Transverse colon (tissue), 4 donors: ENCODE results near the gene CALML6. TPM values are rescaled to one million over a fixed set of nuclear protein-coding genes. Genes with fewer than 3 reads are reported as not detected.

Experiments used
- DNase-seq: peaks from one replicate; pipeline ENCODE4 v3.0.0-alpha.2; 2019
- H3K27ac ChIP-seq, 4 donors: fragments of 200-600 bp; sonication (generic); 2 replicates each; pipeline ENCODE4 v1.5.1; 2016 to 2018; ENCODE audit warnings: inconsistent platforms in 4 of 4
- H3K27me3 ChIP-seq: fragments of 200-600 bp; sonication (generic); 2 replicates; pipeline ENCODE4 v1.5.1; 2017; ENCODE audit warnings: inconsistent platforms
- H3K36me3 ChIP-seq, 4 donors: fragments of 200-600 bp; sonication (generic); 2 replicates each; pipeline ENCODE4 v1.5.1; 2017 to 2019; ENCODE audit warnings: inconsistent platforms in 4 of 4
- H3K4me1 ChIP-seq, 4 donors: fragments of 200-600 bp; sonication (generic); 2 replicates each; pipeline ENCODE4 v1.5.1; 2017 to 2020; ENCODE audit warnings: inconsistent platforms in 4 of 4
- H3K4me3 ChIP-seq, 4 donors: fragments of 200-600 bp; sonication (generic); 1 replicate in 1 of 4; 2 replicates in 3 of 4; pipeline versions ENCODE4 v1.5.1 to v1.6.1; 2017 to 2019; ENCODE audit warnings: inconsistent platforms in 4 of 4
- H3K9me3 ChIP-seq, 2 donors: fragments of 200-600 bp; sonication (generic); 2 replicates each; pipeline ENCODE4 v1.5.1; 2017 to 2019; ENCODE audit warnings: inconsistent platforms in 2 of 2
- CTCF ChIP-seq, 5 experiments: fragments of 200-600 bp in 3 of 5; fragments of 450-650 bp in 2 of 5; sonication (generic) in 3 of 5; IDR thresholded peaks; 1 replicate in 2 of 5; 2 replicates in 3 of 5; pipeline ENCODE4 v1.5.1; 2016 to 2017; ENCODE audit warnings: antibody characterized with exemption in 5 of 5, inconsistent platforms in 3 of 5, mild to moderate bottlenecking in 2 of 5, moderate library complexity in 1 of 5
- EP300 ChIP-seq: sonication (generic); formaldehyde crosslinking; IDR thresholded peaks from one replicate; pipeline ENCODE4 v1.6.1; 2017; ENCODE audit warnings: antibody characterized with exemption, low read depth
- POLR2A ChIP-seq: fragments of 450-650 bp; IDR thresholded peaks from one replicate; pipeline ENCODE4 v1.6.1; 2016; ENCODE audit warnings: antibody characterized with exemption, mild to moderate bottlenecking, moderate library complexity
- POLR2AphosphoS5 ChIP-seq, 3 donors: sonication (generic); formaldehyde crosslinking; IDR thresholded peaks; one replicate each; pipeline ENCODE4 v1.6.1; 2016; ENCODE audit warnings: antibody characterized with exemption in 3 of 3
- WGBS, 2 donors: methylation state at CpG; one replicate each; pipeline ENCODE4 v1.1.5; 2018; ENCODE audit warnings: low coverage in 1 of 2; 5-methylcytosine and 5-hydroxymethylcytosine counted together
- in situ Hi-C, 4 donors: fragments of 200-750 bp; cut with MboI; loops; one replicate each; pipeline versions ENCODE4 v1.15.0 to v1.15.1; 2017; ENCODE audit warnings: low sequenced_read_pairs in 3 of 4, low pct_ligation_motif_present in 1 of 4, low pct_unique_long_range_greater_than_20kb in 1 of 4
- intact Hi-C: fragments of 100-400 bp; cut with DNase I; formaldehyde crosslinking; loops from one replicate; pipeline ENCODE4 v1.15.1; 2023; ENCODE audit warnings: low total_unique reads
- total RNA-seq, 4 donors: library from RNA; depleted of rRNA; stranded (reverse); fragments of >200 nt; gene quantifications; one replicate each; pipeline ENCODE4 v1.1.0, GENCODE V29; 2016

CALML6 gene
- total RNA-seq, 4 donors from 2014 or later, result 0.48 TPM; not detected in 3

DNA sequence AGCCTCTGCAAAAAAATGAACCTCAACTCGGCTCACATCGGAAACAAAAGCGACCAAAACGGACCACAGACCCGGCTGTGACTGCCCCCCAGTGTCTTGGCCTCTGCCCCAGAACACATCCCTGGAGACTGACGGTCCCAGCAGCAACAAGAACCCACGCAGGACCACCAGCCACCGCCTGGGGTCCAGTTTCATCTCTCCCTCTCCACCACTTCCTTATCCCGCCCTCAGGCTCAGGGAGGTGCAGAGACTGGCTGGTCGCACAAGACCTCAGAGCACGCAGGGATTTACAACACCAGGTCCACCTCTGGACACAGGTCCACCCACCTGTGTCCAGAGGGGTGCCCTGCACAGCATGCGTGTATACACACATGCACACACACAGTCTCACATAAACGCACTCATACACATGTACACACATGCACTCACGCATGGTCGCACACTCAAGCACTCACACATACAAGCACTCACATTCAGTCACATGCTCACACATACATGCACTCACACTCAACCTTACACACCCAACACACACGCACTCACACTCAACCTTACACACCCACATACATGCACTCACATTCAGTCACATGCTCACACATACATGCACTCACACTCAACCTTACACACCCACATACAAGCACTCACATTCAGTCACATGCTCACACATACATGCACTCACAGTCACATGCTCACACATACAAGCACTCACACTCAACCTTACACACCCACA, 22.7 kb downstream of the CALML6 start:
- in situ Hi-C loops (no loop called here), intact Hi-C loops (no loop called here)
- Histone ChIP-seq H3K27ac (no peak overlapping the region), H3K9me3 (no peaks in the 10 kb centered on the region), H3K36me3 (no peaks in the 10 kb centered on the region), H3K4me3 (no peak overlapping the region), H3K27me3 (peaks cover 22% of the 10 kb centered on the region), H3K4me1 (peaks cover 0 to 5% (median 2%) of the 10 kb centered on the region in 4 donors)
- TF ChIP-seq CTCF (IDR thresholded peaks at IDR 0.05) (no peak), POLR2AphosphoS5 (IDR thresholded peaks at IDR 0.05) (no peak)
- 69 to 93% methylated on average over 2 to 16 of the region's 16 CpGs for WGBS, 2 donors
- no peak for DNase-seq

DNA sequence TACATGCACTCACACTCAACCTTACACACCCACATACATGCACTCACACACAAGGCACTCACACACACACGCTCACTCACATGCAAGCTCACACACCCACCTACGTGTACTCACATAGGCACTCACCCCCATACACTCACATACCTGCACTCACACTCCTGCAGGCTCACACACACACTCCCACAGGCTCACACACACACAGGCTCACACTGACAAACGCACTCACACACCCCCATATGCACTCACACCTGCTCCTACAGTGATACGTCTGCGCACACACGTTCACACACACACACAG, 23.2 kb downstream of the CALML6 start:
- H3K9me3 ChIP-seq, result no peaks in the 10 kb centered on the region
- peaks cover 0 to 7% (median 5%) of the 10 kb centered on the region in 4 donors for H3K4me1 ChIP-seq
- H3K4me3 ChIP-seq, result no peak overlapping the region
- no peak for DNase-seq
- no peak for TF ChIP-seq CTCF (IDR thresholded peaks at IDR 0.05)
- no peak for TF ChIP-seq POLR2A
- no peak for TF ChIP-seq POLR2AphosphoS5 (IDR thresholded peaks at IDR 0.05)
- no peak for TF ChIP-seq EP300
- 73 to 92% methylated on average over 2 to 6 of the region's 6 CpGs for WGBS, 2 donors
- H3K27me3 ChIP-seq, result peaks cover 27% of the 10 kb centered on the region
- in situ Hi-C loops (no loop called here), intact Hi-C loops (no loop called here)
- H3K36me3 ChIP-seq, result no peaks in the 10 kb centered on the region
- H3K27ac ChIP-seq, result no peak overlapping the region

DNA sequence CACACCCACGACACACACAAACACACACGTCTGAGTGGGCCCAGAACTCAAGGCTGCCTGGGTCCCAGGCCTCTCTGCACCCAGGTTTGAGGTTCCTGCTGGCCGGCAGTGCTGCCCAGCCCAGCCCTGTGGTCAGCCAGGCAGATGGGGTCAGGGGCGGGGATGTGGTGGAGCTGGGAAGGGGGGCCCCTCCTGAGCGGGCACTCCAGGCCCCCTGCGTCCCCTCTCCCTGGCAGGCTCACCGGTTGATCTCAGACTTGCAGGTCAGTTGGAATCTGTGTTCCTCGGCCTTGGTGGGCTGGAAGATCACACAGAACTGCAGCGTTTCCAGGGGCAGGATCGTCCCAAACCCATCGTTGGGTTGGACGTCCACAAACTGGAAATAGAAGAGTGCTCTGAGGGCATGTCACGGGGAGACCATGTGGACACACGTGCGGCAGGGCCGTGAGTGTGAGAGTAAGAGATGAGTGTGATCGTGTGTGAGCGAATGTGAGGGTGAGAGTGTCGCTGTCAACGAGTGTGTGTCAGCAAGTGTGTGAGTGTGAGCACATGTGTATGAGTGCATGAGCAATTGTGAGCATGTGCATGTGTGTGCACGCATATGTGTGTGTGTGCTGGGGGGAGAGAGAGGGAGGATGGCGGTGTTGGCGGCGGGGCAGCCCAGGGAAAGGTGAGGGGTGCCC, 23.7 kb downstream of the CALML6 start:
- intact Hi-C loops, result no loop called here
- Histone ChIP-seq H3K27ac (no peak overlapping the region), H3K4me1 (peaks cover 0 to 10% (median 6%) of the 10 kb centered on the region in 4 donors), H3K9me3 (no peaks in the 10 kb centered on the region), H3K27me3 (peaks cover 30% of the 10 kb centered on the region), H3K4me3 (no peak overlapping the region), H3K36me3 (no peaks in the 10 kb centered on the region)
- no peak for DNase-seq
- no peak for TF ChIP-seq POLR2A
- TF ChIP-seq POLR2AphosphoS5 (IDR thresholded peaks at IDR 0.05), result no peak
- no peak for TF ChIP-seq EP300
- no peak for TF ChIP-seq CTCF (IDR thresholded peaks at IDR 0.05)
- in situ Hi-C loops, result no loop called here
- WGBS, 2 donors, result 86 to 87% methylated on average over 10 to 22 of the region's 24 CpGs

GRCh38 chr1:1939296-1940122, 24.4 kb downstream of the CALML6 start:
- DNase-seq, result no peak
- intact Hi-C loops (no loop called here), in situ Hi-C loops (loop anchor here in 1 of 4 donors (10.0 kb wide), 1 partner anchor 95 kb away; no protein-coding TSS in a partner anchor)
- Histone ChIP-seq H3K9me3 (no peaks in the 10 kb centered on the region), H3K36me3 (no peaks in the 10 kb centered on the region), H3K4me3 (no peak overlapping the region), H3K4me1 (peaks cover 0 to 16% (median 11%) of the 10 kb centered on the region in 4 donors), H3K27me3 (peaks cover 30% of the 10 kb centered on the region), H3K27ac (no peak overlapping the region)
- TF ChIP-seq POLR2A, result no peak
- no peak for TF ChIP-seq CTCF (IDR thresholded peaks at IDR 0.05)
- TF ChIP-seq EP300, result no peak
- TF ChIP-seq POLR2AphosphoS5 (IDR thresholded peaks at IDR 0.05), result no peak
- WGBS, 2 donors, result 86% methylated on average over 28 of the region's 28 CpGs; no CpG with 5 or more reads in 1 of the 2 donors
